HTERT RPE-1 (cell line): ENCODE measurements around the gene KRT33B.

Experiments used
- in situ Hi-C: fragments of 300-500 bp; cut with MboI; formaldehyde crosslinking; loops from 4 replicates; pipeline ENCODE4 v1.14.3; 2020; ENCODE audit warnings: low sequenced_read_pairs

Gene KRT33B

GRCh38 chr17:41326173-41327145, 43.2 kb downstream of the KRT33B start:
- in situ Hi-C loops, result no loop called here

- in situ Hi-C loops, result no loop called here
These were observed 44.0 kb downstream of the KRT33B start for GRCh38 chr17:41325611-41326010.

GRCh38 chr17:41325126-41325525, 44.5 kb downstream of the KRT33B start:
- in situ Hi-C loops, result no loop called here

DNA sequence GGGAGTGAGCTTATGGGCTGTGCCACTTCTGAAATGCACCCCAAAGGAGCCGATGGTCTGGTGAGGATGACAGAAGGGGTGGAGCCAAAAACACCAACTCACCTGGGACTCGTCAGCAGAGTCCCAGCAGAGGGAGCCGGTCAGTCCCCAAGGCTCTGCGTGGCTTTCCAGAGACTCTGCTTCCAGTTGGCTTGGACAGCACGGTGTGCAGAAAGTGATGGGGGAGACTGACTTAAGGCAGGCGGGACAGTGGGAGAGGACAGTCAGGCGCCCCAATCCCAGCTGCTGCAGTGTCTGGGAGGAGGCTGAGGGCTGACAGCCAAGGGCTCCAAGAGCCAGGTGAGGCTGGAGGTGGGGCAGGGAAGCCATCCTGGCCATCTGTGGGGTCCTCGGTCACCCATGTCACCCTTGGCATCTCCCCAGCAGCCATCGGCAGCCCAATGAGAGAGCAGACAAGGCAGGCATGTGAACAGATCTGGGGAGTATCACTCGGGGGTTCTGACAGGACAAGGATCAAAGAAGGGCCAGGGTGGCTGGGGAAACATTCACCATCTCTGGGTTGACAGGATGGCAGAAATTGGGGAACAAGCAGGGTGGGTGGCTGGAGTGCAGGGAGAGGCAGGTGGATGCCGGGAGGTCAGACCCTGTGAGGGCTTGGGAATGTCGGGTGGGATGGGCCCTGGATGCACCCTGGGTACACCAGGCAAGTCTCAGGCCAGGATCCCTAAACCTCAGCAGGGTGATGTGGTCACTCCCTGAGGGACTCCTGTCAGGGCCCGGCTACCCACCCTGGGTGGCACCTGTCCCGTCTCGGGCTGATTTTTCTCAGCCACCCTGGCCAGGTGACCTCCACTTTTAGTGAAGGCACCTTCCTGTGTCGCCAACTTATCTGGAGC, 45.2 kb downstream of the KRT33B start:
- in situ Hi-C loops, result no loop called here

DNA sequence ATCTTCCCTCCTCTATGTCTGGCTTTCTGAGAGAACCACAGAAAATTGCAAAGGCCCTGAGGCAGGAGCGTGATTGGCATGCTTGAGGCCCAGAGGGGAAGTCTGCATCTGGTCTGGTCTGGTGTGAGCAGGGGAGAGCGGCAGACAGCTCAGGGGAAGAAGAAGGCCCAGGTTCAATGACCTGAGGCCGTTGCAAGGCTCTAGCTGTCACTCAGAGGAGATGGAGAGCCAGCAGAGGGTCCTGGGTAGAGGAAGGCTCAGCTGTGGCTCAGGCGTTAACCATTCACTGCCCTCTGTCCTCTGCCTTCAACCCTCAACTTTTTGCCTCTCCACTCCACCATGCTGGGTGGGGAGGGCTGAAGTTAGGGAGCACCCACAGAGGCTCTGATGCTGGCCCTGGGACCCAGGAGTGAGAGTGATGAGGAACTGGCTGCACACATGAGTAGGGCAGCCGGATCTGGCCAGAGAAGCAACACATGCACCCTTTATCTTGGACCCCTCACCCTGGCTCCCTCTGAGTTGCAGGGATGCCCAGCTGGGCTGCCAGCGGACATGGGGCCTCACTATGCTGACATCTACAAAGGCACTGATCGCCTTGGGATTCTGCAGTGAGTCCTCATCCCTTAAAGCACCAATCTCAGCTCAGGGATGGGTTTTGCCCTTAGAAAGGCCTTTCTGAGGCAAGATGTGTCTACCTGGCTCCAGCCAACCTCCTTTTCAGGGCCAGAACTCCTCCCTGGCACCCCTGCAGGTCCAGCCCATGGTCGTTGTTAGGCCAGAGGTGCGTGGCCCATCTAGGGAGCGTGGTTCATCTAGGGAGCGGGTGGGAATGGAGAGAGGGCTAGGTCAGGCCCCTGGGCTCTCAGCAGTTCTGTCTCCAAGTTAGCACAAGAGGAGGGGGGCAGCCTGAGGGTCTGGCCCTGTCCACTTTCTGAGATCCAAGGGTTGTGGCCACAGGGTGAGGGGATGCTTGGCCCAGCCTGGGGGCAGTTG, 46.4 kb downstream of the KRT33B start:
- in situ Hi-C loops, result no loop called here

- in situ Hi-C loops, result no loop called here
These were observed 47.3 kb downstream of the KRT33B start for GRCh38 chr17:41322094-41322902.

- in situ Hi-C loops, result no loop called here
These were observed 51.4 kb downstream of the KRT33B start for GRCh38 chr17:41318231-41318630.

DNA sequence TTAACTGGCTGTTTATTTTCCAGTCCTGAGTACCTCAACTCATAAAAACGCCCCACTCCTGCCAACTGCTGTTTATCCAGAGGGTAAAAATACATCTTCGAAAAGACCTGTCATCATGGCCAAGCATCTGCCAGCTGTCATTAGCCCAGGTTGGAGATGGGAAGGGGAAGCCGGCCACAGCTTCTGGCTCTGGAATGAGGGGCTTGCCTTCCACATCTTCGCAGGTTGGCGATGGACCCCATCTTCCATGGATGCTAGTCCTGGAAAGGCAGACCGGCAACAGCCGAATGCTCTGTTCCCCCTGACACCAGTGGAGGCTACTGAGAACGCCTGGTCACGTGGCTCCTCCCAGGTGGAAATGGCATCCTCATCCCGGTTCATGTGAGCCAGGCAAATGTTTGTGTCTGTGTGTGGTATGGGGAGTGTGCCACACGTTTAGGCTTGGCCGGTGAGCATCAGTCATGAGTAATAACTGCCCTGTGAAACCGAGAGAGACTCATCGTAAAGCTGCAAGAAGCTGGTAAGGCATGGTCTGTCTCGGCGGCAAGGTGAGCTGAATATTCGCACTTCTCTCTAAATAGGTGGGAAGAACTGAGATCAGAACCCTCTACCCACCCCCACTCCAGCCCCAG, 53.7 kb downstream of the KRT33B start:
- in situ Hi-C loops, result no loop called here

DNA sequence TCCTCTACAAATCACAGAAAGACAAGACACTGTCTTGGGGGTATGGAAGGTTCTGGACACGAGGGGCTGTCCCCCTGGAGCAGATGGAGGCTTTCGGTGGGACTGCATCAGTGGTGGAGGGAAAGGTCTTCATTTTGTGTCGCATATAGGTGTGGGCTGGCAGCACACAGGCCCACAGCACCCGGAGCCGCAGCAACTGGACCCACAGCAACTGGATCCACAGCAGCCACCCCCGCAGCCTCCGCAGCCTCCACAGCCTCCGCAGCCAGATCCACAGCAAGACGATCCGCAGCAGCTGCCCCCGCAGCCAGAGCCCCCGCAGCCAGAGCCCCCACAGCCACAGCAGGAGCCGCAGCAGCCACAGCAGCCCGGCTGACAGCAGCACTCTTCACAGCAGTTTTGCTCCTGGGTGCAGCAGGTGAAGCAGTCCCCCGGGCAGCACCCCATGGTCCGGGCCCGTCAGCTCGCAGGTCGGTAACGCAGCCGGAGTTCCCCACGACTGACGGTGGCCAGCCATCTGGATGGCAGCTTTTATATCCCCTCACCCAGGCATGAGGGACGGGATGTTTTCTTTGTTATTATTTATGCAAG, 54.3 kb downstream of the KRT33B start, which contains the start of gene KRTAP17-1:
Gene KRTAP17-1 (minus strand): TSS at position 507 of the 591 bp plus-strand sequence. CDS start 60 bp downstream, at position 447.
- in situ Hi-C loops, result no loop called here
